Skeletal muscle satellite cell (primary cell): ENCODE measurements around the gene MARCKS.
"Not testable (repeated sequence)": the region's sequence is repeated elsewhere in the genome, so short reads cannot be mapped to it uniquely, and the experiment has no call there.

Source experiments
- H3K27me3 ChIP-seq: 2 replicates; pipeline ENCODE4 v1.7.0; 2013; ENCODE audit warnings: low read length; ENCODE audit not compliant: control insufficient read depth, insufficient read depth
- H3K36me3 ChIP-seq: 2 replicates; pipeline ENCODE4 v1.7.0; 2013; ENCODE audit warnings: mild to moderate bottlenecking, control low read depth, low read length; ENCODE audit not compliant: insufficient read depth
- H3K4me1 ChIP-seq: 2 replicates; pipeline ENCODE4 v1.7.0; 2013; ENCODE audit warnings: low read length; ENCODE audit not compliant: control insufficient read depth, insufficient read depth
- H3K4me2 ChIP-seq: 2 replicates; pipeline ENCODE4 v1.7.0; 2013; ENCODE audit warnings: mild to moderate bottlenecking, low read length
- H3K4me3 ChIP-seq: 2 replicates; pipeline ENCODE4 v1.7.0; 2013; ENCODE audit warnings: low read length
- H3K9ac ChIP-seq: 2 replicates; pipeline ENCODE4 v1.7.0; 2013; ENCODE audit warnings: mild to moderate bottlenecking, low read depth, low read length, moderate library complexity
- H3K9me3 ChIP-seq: replicated peaks from 2 replicates; pipeline ENCODE4 v1.7.0; 2013; ENCODE audit warnings: mild to moderate bottlenecking, control low read depth, low read length

The MARCKS gene

GRCh38 chr6:113893451-113893850 lies 36.3 kb downstream of the MARCKS start:
- Histone ChIP-seq H3K4me1 (no peaks in the 10 kb centered on the region), H3K9me3 (no peaks in the 10 kb centered on the region), H3K4me2 (no peak overlapping the region), H3K27me3 (no peaks in the 10 kb centered on the region), H3K36me3 (no peaks in the 10 kb centered on the region), H3K9ac (no peak overlapping the region), H3K4me3 (no peak overlapping the region)

DNA sequence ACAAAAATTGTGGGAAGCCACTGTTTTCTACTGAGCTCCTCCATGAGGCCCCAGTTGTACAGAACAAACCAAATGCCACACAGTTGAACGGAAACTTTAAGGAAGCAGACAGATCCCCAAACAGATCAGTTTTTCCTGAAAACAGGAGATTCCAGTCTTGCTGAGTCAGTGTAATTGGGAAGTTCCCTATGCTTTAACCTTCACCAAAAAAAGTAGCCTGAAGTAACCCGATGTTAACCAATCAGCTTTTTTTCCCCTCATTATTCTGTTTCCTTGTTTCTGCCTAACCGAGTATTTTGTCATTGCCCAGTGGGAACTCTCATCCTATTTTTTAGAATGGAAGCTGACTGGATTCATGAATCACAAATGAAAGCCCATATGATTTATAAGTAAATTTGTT lies 36.7 kb downstream of the MARCKS start:
- H3K4me3 ChIP-seq: no peak overlapping the region
- no peak overlapping the region for H3K4me2 ChIP-seq
- H3K36me3 ChIP-seq: no peaks in the 10 kb centered on the region
- no peaks in the 10 kb centered on the region for H3K9me3 ChIP-seq
- H3K9ac ChIP-seq: no peak overlapping the region
- no peaks in the 10 kb centered on the region for H3K4me1 ChIP-seq
- no peaks in the 10 kb centered on the region for H3K27me3 ChIP-seq

DNA sequence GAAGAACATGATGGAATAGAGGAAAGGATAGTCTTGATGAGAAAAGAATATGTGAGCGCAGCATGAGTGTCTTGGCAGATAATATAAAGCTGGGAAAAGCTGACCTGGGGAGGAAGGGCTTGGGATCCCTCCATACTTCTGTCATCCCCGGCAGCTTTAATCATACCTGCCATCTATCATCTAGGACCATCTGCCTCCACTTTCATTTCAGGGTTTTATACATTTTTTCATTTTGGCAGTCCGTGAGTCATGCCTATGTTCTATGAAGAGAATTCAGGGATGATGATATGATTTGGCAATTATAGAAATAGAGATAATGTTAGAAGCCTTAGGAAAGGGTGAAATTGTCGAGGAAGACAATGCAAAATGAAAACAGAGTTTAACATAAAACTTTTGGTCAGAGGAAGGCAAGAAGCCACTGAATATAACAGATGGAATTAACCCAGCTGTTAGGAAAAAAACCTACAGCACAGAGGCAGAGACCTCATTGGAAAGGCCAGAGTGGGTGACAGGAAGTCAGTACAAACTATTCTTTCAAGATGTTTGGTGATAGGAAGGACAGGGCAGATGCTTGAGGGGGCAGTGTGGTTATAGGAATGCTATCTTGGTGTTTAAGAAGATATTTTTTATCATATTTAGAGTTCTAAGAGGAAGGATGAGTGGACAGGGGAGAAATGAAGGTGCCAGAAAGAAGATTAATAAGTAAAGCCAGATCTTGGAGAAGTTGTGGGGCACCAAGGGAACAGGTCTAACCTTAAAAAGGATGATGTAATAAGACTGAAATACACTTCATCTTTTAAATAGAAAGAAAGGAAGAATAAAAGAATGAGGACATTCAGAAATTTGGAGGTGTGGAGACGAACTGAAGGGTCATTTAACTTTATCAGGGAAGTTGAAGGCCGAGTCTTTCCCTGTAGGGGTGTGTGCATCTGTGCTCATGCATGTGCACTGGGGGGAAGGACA lies 37.8 kb downstream of the MARCKS start:
- Histone ChIP-seq H3K4me1 (no peaks in the 10 kb centered on the region), H3K9me3 (no peaks in the 10 kb centered on the region), H3K9ac (no peak overlapping the region), H3K36me3 (no peaks in the 10 kb centered on the region), H3K27me3 (no peaks in the 10 kb centered on the region), H3K4me2 (no peak overlapping the region), H3K4me3 (no peak overlapping the region)

DNA sequence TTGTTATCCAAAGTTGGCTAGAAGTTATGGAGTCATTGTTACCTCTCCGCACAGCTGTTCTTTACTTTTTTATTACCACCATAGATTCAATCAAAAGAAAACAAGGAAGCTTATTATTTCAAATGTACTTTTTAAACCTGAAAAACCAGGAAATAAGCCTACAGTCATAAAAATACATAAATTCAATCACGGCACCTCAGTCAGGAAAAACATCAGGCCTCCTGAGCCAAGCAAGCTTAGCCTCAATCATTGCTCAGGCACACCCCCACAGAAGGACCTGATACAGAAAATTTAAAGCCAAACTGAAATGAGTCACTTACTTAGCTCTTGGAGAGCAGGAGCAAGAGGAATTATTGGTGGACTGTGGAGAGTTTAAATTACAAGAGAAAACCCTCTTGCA lies 44.3 kb downstream of the MARCKS start:
- H3K4me3 ChIP-seq: no peak overlapping the region

DNA sequence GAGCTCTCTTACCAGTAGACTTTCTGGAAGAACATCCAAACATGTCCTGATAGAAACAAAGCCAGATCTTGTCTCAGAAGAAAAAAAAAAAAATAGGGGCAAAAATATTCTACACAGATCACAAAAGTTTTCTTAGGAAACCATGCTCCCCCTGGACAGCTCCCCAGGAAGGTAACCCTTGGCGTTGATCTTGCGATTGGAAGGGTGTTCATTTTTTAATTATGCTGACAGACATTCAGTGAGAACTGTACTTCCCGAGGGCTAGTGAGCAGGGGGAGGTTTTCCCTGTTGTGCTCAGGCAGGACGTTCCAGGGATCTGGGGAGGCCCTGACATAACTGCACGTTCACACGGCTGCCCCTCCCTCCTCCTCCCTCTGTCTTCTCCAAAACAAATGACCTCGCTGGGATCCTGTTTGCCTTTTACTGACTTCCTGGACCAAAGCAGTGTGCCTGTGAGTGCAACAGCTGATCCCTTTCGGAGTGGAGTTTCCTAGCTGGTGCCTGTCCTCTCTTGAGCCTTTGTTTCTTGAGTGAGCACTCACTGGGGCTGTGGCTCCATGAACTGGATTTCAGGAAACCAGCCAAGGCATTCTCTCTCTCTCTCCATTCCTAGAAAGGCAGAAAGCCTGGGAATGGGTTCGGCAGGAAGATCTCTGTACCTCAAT lies 46.7 kb downstream of the MARCKS start:
- peaks cover 5% of the 10 kb centered on the region for H3K4me1 ChIP-seq
- H3K4me3 ChIP-seq: peak overlapping the region; percentile 35
- H3K4me2 ChIP-seq: no peak overlapping the region
- no peak overlapping the region for H3K9ac ChIP-seq
- H3K27me3 ChIP-seq: no peaks in the 10 kb centered on the region
- H3K36me3 ChIP-seq: no peaks in the 10 kb centered on the region
- no peaks in the 10 kb centered on the region for H3K9me3 ChIP-seq

More for the DNA sequence above, 44.3 kb downstream of the MARCKS start:
- no peak overlapping the region for H3K4me2 ChIP-seq
- no peak overlapping the region for H3K9ac ChIP-seq
- H3K27me3 ChIP-seq: no peaks in the 10 kb centered on the region
- no peaks in the 10 kb centered on the region for H3K9me3 ChIP-seq
- H3K36me3 ChIP-seq: no peaks in the 10 kb centered on the region
- H3K4me1 ChIP-seq: peaks cover 5% of the 10 kb centered on the region

GRCh38 chr6:113907102-113907815 lies 50.1 kb downstream of the MARCKS start:
- Histone ChIP-seq H3K4me3 (no peak overlapping the region), H3K4me1 (peaks cover 5% of the 10 kb centered on the region), H3K9me3 (no peaks in the 10 kb centered on the region), H3K27me3 (no peaks in the 10 kb centered on the region), H3K4me2 (no peak overlapping the region), H3K36me3 (no peaks in the 10 kb centered on the region), H3K9ac (no peak overlapping the region)

GRCh38 chr6:113908801-113909200 lies 51.7 kb downstream of the MARCKS start:
- H3K4me3 ChIP-seq: no peak overlapping the region
- H3K36me3 ChIP-seq: no peaks in the 10 kb centered on the region
- H3K4me1 ChIP-seq: peaks cover 5% of the 10 kb centered on the region
- no peaks in the 10 kb centered on the region for H3K9me3 ChIP-seq
- no peaks in the 10 kb centered on the region for H3K27me3 ChIP-seq
- H3K9ac ChIP-seq: no peak overlapping the region
- H3K4me2 ChIP-seq: no peak overlapping the region

DNA sequence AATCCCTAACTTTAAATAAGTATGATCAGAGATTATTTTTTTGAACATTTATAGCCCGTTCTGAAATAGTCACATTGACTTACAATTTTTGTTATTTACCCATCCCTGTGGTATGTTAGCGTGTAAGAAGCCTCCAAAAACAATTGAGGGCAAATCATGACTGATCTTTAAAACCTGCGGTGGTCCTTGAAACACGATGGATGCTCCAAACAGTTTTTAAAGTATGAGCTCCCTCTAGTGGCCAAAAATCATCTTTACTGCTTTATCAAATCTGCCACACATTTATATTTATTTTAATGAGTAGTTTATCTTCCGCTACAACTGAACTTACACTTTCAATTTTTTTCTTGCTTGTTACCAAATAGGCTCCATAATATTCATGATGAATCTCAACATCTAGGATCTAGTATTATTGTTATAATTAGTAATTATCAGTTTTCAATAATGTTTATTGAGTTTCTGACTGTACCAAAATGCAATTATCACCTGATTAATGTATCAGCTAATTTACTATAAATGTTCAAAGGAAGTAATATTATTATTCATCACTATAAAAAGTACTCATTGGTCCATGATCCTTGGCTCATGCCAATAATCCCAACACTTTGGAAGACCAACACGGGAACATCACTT lies 52.2 kb downstream of the MARCKS start:
- no peaks in the 10 kb centered on the region for H3K36me3 ChIP-seq
- no peaks in the 10 kb centered on the region for H3K9me3 ChIP-seq
- H3K4me1 ChIP-seq: no peaks in the 10 kb centered on the region
- H3K9ac ChIP-seq: no peak overlapping the region
- H3K27me3 ChIP-seq: no peaks in the 10 kb centered on the region
- peak overlapping the region; percentile 13 for H3K4me2 ChIP-seq
- H3K4me3 ChIP-seq: no peak overlapping the region

DNA sequence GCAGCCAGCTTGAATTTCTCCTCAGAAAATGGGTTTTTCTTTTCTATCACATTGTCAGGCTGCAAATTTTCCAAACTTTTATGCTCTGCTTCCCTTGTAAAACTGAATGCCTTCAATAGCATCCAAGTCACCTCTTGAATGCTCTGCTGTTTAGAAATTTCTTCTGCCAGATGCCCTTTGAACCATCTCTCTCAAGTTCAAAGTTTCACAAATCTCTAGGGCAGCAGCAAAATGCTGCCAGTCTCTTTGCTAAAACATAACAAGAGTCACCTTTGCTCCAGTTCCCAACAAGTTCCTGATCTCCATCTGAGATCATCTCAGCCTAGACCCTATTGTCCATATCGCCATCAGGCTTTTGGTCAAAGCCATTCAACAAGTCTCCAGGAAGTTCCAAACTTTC lies 53.1 kb downstream of the MARCKS start:
- not testable (repeated sequence) for H3K27me3 ChIP-seq, H3K4me3 ChIP-seq, H3K4me2 ChIP-seq, H3K9ac ChIP-seq, H3K4me1 ChIP-seq, H3K36me3 ChIP-seq, H3K9me3 ChIP-seq
